Subcutaneous abdominal adipose tissue (tissue), 5 donors: ENCODE data around the gene LDB2.

Source experiments
- H3K27ac ChIP-seq: one replicate; pipeline ENCODE4 v1.7.0; 2013; ENCODE audit warnings: low read depth, mild to moderate bottlenecking, inconsistent platforms, low read length, moderate library complexity
- H3K27me3 ChIP-seq, 5 donors: one replicate each; pipeline ENCODE4 v1.7.0; 2013; ENCODE audit warnings: low read length in 5 of 5, inconsistent platforms in 1 of 5; ENCODE audit not compliant: control insufficient read depth in 5 of 5, insufficient read depth in 4 of 5
- H3K36me3 ChIP-seq, 5 donors: one replicate each; pipeline ENCODE4 v1.7.0; 2013; ENCODE audit warnings: low read length in 5 of 5; ENCODE audit not compliant: control insufficient read depth in 5 of 5, insufficient read depth in 5 of 5
- H3K4me1 ChIP-seq, 5 donors: one replicate each; pipeline ENCODE4 v1.7.0; 2013; ENCODE audit warnings: low read length in 5 of 5, mild to moderate bottlenecking in 3 of 5, moderate library complexity in 1 of 5; ENCODE audit not compliant: control insufficient read depth in 5 of 5, insufficient read depth in 5 of 5
- H3K4me3 ChIP-seq, 5 donors: one replicate each; pipeline ENCODE4 v1.7.0; 2013; ENCODE audit warnings: low read length in 5 of 5, low read depth in 1 of 5
- H3K9ac ChIP-seq, 5 donors: one replicate each; pipeline ENCODE4 v1.7.0; 2013; ENCODE audit warnings: low read length in 5 of 5, mild to moderate bottlenecking in 4 of 5, moderate library complexity in 3 of 5
- H3K9me3 ChIP-seq, 5 donors: one replicate each; pipeline ENCODE4 v1.7.0; 2013; ENCODE audit warnings: low read length in 5 of 5; ENCODE audit not compliant: control insufficient read depth in 5 of 5
- donor health status: healthy.
- donor health status: healthy.
- donor health status: healthy.
- donor health status: healthy.
- donor health status: healthy.

Gene LDB2

DNA sequence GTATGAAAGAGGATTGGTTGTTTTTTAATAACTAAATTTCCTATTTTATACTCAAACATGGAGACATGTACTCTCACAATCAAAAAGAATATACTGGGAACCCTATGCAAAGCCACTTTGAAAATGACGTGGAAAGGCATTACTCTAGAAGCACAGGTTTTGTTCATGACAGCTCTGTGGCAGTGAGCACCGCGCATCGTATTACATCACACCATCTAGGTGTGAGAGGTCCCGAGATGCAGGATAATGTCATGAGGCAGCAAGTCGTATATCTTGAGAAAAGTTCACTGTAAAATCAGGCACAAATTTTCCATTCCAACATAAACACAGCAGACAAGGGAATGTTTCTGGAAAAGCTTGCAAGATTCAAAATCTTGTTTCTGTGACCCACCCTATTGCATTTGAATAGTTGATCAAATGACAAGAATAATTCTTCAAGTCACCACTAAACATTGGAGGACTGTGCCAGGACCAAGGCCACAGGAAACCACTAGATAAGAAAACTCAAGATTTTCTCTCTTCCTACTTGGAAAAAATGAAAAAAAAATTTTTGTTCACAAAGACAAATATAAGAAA, 127.6 kb downstream of the LDB2 start:
- no peaks in the 10 kb centered on the region for H3K27me3 ChIP-seq
- no peak overlapping the region for H3K4me3 ChIP-seq
- no peak overlapping the region for H3K27ac ChIP-seq
- no peaks in the 10 kb centered on the region for H3K9me3 ChIP-seq
- H3K9ac ChIP-seq: no peak overlapping the region
- H3K36me3 ChIP-seq: no peaks in the 10 kb centered on the region
- peaks cover 0 to 3% (median 0%) of the 10 kb centered on the region in 5 donors for H3K4me1 ChIP-seq

DNA sequence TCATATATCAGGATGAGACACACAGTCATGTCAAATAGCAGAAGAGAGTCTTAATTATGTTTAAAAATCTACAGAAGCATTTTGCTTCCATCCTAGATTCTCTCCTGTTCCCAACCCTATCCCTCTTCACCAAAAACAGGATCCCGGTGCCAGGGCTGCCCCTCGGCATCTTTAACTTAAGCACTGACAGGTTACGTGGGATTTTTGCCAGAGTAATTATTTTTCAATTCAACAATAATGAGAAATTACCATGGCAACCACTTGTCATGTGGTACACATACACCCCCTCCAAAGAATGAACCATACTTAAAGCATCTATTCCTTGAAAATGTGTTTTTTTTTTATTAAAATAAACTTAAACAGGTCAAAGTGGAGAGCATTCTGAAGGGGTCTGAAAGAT, 130.6 kb downstream of the LDB2 start:
- Histone ChIP-seq H3K4me3 (no peak overlapping the region), H3K4me1 (peaks cover 0 to 1% (median 0%) of the 10 kb centered on the region in 5 donors), H3K9ac (no peak overlapping the region), H3K27ac (no peak overlapping the region), H3K27me3 (no peaks in the 10 kb centered on the region), H3K9me3 (no peaks in the 10 kb centered on the region), H3K36me3 (no peaks in the 10 kb centered on the region)

DNA sequence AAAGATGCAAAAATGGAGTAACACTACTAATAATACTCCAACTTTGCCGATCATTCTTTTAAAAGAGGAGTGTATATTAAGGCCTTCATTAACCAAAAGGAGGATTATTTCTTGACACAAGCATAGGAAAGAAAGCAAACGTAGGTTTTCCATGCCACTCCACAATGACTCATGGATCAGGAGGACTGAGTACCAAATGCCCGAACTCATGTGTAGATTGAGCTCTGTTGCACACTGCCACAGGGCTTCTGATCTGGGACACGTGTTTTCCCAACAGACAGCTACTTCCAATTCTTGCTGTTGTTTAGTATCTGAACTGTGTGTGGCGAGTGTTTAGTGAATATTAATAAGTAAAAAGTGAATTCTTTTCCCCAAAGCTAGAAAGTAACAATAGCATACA, 131.2 kb downstream of the LDB2 start:
- Histone ChIP-seq H3K4me1 (no peaks in the 10 kb centered on the region), H3K27ac (no peak overlapping the region), H3K9ac (no peak overlapping the region), H3K27me3 (no peaks in the 10 kb centered on the region), H3K4me3 (no peak overlapping the region), H3K9me3 (no peaks in the 10 kb centered on the region), H3K36me3 (no peaks in the 10 kb centered on the region)

DNA sequence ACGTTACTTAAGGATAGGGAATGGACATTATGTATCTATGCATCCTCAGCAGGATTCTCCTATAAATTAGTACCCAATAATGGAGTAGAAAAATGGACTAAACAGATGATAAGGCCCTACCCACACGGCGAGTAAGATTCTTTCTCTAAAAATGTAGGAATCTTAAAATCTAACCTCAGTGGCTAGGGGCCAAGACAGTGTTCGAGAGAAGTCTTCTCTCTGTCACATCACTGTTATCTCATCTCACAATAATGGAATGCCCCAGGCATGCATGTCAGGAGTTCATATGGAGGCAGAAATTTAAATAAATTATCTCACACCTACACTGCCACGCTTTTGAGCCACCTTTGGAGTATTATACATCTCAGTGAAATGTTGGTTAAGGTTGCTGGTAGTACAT, 132.9 kb downstream of the LDB2 start:
- no peaks in the 10 kb centered on the region for H3K4me1 ChIP-seq
- no peaks in the 10 kb centered on the region for H3K9me3 ChIP-seq
- no peaks in the 10 kb centered on the region for H3K27me3 ChIP-seq
- no peak overlapping the region for H3K4me3 ChIP-seq
- H3K9ac ChIP-seq: no peak overlapping the region
- H3K36me3 ChIP-seq: peaks cover 0 to under 1% (median 0%) of the 10 kb centered on the region in 5 donors
- no peak overlapping the region for H3K27ac ChIP-seq

DNA sequence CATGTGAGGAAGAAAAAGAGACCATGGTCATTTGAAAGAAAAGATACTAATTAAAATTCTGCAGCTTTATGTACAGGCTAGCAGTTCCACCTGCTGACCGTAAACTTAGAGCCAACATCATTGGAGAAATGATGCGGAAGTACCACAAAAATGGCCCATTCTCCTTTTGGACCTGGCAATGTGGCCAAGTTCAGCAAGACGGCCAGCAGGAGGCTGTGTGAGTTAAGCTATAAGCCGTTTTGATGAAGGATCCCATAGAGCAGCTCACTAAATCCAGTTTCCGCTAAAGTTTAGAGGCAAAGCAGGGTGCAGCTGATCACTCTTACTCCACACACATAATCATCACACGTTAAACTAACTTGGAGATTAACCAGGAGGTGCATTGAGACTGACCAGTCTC, 133.8 kb downstream of the LDB2 start:
- no peak overlapping the region for H3K4me3 ChIP-seq
- no peaks in the 10 kb centered on the region for H3K9me3 ChIP-seq
- no peaks in the 10 kb centered on the region for H3K27me3 ChIP-seq
- peaks cover 0 to 3% (median 0%) of the 10 kb centered on the region in 5 donors for H3K36me3 ChIP-seq
- no peak overlapping the region for H3K9ac ChIP-seq
- H3K4me1 ChIP-seq: no peaks in the 10 kb centered on the region
- no peak overlapping the region for H3K27ac ChIP-seq

DNA sequence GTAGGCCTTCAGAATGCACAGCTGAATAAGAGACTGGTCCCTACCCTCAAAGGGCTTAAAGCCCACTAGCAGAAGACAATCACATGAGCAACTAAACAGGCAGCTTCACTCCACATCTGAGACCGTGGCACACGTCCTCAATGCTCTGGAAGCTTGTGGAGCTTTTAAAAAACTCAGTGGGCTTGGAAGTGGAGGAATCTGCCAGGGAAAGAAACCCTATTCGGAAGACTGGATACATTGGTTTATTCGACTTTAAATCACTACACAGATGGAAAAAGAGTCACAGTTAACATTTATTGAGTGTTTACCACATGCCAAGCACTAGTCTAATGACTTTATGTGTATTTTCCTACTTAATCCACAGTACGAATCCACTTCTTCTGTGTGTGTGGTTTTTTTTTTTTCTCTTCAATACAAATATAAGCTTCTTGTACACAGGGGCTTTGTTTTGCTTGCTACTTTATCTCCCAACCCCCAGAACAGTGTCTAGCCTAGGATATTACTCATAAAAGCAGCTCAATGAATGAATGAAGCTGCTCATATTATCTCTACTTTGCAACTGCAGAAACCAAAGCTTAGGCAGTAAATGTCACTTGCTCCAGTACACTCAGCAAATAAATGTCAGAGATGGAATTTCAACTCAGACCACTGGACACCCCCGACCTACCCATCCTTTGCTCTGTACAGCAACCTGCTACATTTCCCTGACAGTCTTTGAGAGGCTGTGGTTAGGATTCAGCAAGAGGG, 137.7 kb downstream of the LDB2 start:
- Histone ChIP-seq H3K9me3 (no peaks in the 10 kb centered on the region), H3K36me3 (peaks cover 0 to 13% (median 0%) of the 10 kb centered on the region in 5 donors), H3K4me3 (no peak overlapping the region), H3K9ac (no peak overlapping the region), H3K27ac (no peak overlapping the region), H3K27me3 (no peaks in the 10 kb centered on the region), H3K4me1 (peaks cover 0 to 3% (median 0%) of the 10 kb centered on the region in 5 donors)

DNA sequence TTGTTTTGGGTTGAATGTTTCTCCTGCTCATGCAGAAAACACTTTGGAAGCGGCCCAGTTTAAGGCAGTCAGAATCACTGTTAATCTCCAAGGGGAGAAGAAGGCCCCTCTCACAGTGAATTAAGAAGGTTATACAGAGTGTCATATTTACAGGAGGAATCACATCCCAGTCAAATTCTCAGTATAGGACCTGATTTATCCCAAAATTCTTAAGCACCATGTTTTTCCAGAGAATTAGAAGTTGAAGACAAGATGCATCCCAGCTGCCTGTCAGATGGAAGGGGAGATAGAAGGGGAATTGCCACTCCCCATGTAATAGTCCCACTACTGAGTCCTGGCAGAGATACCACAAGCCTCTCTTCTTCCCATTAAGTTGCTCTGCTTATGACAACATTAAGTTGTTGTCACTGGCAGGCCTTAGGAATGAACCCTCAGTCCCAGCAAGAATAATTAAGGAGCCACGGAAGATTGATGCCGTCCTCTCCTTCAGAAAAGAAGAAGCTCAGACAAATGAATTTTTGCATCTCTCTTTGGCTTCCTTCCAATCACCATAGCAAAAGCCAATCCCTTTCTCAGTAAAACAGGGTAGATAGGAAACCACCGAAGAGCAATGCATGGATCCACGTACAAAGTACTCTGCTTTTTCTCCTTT, 138.4 kb downstream of the LDB2 start:
- H3K27me3 ChIP-seq: no peaks in the 10 kb centered on the region
- H3K9ac ChIP-seq: no peak overlapping the region
- peaks cover 0 to 15% (median 1%) of the 10 kb centered on the region in 5 donors for H3K36me3 ChIP-seq
- H3K27ac ChIP-seq: no peak overlapping the region
- peaks cover 0 to 3% (median 0%) of the 10 kb centered on the region in 5 donors for H3K4me1 ChIP-seq
- H3K9me3 ChIP-seq: no peaks in the 10 kb centered on the region
- no peak overlapping the region for H3K4me3 ChIP-seq

DNA sequence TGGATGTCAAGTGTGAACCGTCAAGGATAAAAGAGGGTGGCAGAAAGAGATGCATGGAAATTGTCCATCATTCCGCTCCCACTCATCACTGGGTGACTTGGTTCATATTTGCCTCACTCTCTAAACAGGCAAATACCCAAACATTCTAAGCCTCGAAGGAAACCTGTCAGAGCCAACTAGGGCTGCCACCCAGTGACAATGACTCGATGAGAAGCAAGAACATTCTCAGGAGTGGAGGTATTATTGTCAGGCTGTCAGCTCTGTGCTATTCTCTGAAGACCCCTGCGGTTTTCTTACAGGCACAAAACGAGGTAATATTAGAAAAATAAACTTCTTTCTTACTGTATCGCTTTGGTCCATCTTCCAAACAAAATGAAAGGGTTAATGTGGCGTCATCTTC, 139.6 kb downstream of the LDB2 start:
- Histone ChIP-seq H3K27ac (no peak overlapping the region), H3K27me3 (no peaks in the 10 kb centered on the region), H3K9me3 (no peaks in the 10 kb centered on the region), H3K36me3 (peaks cover 0 to 19% (median 4%) of the 10 kb centered on the region in 5 donors), H3K4me3 (no peak overlapping the region), H3K9ac (no peak overlapping the region), H3K4me1 (peaks cover 0 to 3% (median 0%) of the 10 kb centered on the region in 5 donors)

DNA sequence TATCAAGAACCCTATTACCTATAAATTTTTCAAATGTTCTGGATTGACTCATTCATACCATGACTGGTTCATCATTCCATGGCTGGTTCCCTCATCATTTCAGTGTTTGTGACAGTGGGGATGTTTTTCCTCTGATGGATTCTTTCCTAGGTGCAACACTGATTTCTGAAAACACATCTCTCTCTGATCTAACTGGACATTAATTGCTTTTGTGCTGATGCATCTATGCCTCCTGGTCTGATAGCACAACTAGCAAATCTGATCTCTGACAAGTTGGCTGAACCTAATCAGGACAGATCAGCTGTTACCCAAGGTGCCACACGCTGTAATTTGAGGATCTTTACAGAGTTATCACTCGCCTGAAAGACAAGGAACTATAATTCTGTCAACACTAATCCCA, 140.2 kb downstream of the LDB2 start:
- no peaks in the 10 kb centered on the region for H3K27me3 ChIP-seq
- no peak overlapping the region for H3K4me3 ChIP-seq
- H3K36me3 ChIP-seq: peaks cover 0 to 19% (median 4%) of the 10 kb centered on the region in 5 donors
- no peak overlapping the region for H3K9ac ChIP-seq
- peaks cover 0 to 3% (median 0%) of the 10 kb centered on the region in 5 donors for H3K4me1 ChIP-seq
- H3K27ac ChIP-seq: no peak overlapping the region
- no peaks in the 10 kb centered on the region for H3K9me3 ChIP-seq

DNA sequence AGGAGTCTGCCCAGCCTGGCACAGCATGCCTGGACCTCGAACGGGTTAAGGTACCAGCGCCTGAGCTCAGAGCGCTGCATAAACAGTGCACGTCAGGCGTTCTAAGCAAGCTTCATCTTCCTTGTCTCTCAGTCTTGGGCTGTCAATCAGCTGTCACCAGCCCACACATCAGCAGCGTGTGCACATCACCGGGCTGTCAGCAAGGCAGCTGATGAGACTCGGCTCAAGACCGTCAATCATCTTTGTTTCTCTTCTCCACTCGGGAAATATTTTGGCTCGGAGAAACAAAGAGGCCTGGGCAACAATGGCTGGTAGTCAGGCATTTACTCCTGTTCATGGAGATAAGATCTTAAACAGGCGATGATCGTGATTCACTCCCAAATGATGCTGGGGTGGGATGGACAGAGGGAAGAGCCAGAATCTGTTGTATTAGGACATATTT, 141.3 kb downstream of the LDB2 start:
- Histone ChIP-seq H3K4me1 (peaks cover 0 to 3% (median 0%) of the 10 kb centered on the region in 5 donors), H3K4me3 (no peak overlapping the region), H3K36me3 (peaks cover 0 to 19% (median 4%) of the 10 kb centered on the region in 5 donors), H3K27ac (no peak overlapping the region), H3K27me3 (no peaks in the 10 kb centered on the region), H3K9ac (no peak overlapping the region), H3K9me3 (no peaks in the 10 kb centered on the region)
